H9 (cell line): ENCODE results near the gene RASGRF2. TPM values are rescaled to one million over a fixed set of nuclear protein-coding genes. Genes with fewer than 3 reads are reported as not detected.

Experiments used
- DNase-seq: peaks from one replicate; pipeline ENCODE4 v3.0.0-alpha.2; 2017
- H2AFZ ChIP-seq: one replicate; pipeline ENCODE4 v1.6.1; 2013; ENCODE audit warnings: mild to moderate bottlenecking, low read length, control low read depth, moderate library complexity
- H2AK5ac ChIP-seq: 2 replicates; pipeline ENCODE4 v1.6.1; 2013; ENCODE audit warnings: low read length, control low read depth, mixed read lengths; ENCODE audit not compliant: insufficient read length
- H2BK120ac ChIP-seq: one replicate; pipeline ENCODE4 v1.6.1; 2013; ENCODE audit warnings: low read depth, mild to moderate bottlenecking, low read length, control low read depth, inconsistent platforms; ENCODE audit not compliant: poor library complexity, severe bottlenecking
- H2BK12ac ChIP-seq: 2 replicates; pipeline ENCODE4 v1.6.1; 2013; ENCODE audit warnings: low read length, control low read depth, mixed read lengths, low read depth; ENCODE audit not compliant: insufficient read length
- H2BK15ac ChIP-seq: 2 replicates; pipeline ENCODE4 v1.6.1; 2013; ENCODE audit warnings: low read depth, low read length, control low read depth
- H2BK20ac ChIP-seq: one replicate; pipeline ENCODE4 v1.6.1; 2013; ENCODE audit warnings: low read depth, mild to moderate bottlenecking, low read length, control low read depth, inconsistent platforms; ENCODE audit not compliant: poor library complexity, severe bottlenecking
- H2BK5ac ChIP-seq: 2 replicates; pipeline ENCODE4 v1.6.1; 2013; ENCODE audit warnings: low read length, control low read depth, mixed read lengths; ENCODE audit not compliant: insufficient read length
- H3K14ac ChIP-seq: 2 replicates; pipeline ENCODE4 v1.6.1; 2013; ENCODE audit warnings: low read length, control low read depth; ENCODE audit not compliant: insufficient read depth
- H3K18ac ChIP-seq: 2 replicates; pipeline ENCODE4 v1.6.1; 2013; ENCODE audit warnings: low read depth, mild to moderate bottlenecking, mixed read lengths, low read length, control low read depth; ENCODE audit not compliant: insufficient read length
- H3K23ac ChIP-seq: 2 replicates; pipeline ENCODE4 v1.6.1; 2013; ENCODE audit warnings: low read length, control low read depth, mixed read lengths, low read depth; ENCODE audit not compliant: insufficient read length
- H3K23me2 ChIP-seq: 2 replicates; pipeline ENCODE4 v1.6.1; 2013; ENCODE audit warnings: low read depth, mild to moderate bottlenecking, mixed read lengths, low read length, control low read depth; ENCODE audit not compliant: insufficient read length, poor library complexity, severe bottlenecking
- H3K27ac ChIP-seq: 2 replicates; pipeline ENCODE4 v1.5.1; 2013; ENCODE audit warnings: low read length, control low read depth, mixed read lengths, low read depth; ENCODE audit not compliant: insufficient read length
- H3K27me3 ChIP-seq: 2 replicates; pipeline ENCODE4 v1.6.1; 2013; ENCODE audit warnings: low read length, control low read depth, inconsistent platforms; ENCODE audit not compliant: insufficient read depth
- H3K4ac ChIP-seq: 2 replicates; pipeline ENCODE4 v1.6.1; 2013; ENCODE audit warnings: low read depth, mild to moderate bottlenecking, control low read depth, inconsistent platforms, low read length, moderate library complexity
- H3K4me1 ChIP-seq: 2 replicates; pipeline ENCODE4 v1.6.1; 2013; ENCODE audit warnings: low read length, control low read depth, inconsistent platforms; ENCODE audit not compliant: insufficient read depth
- H3K4me2 ChIP-seq: 2 replicates; pipeline ENCODE4 v1.6.1; 2013; ENCODE audit warnings: low read length, control low read depth, mixed read lengths; ENCODE audit not compliant: insufficient read length, insufficient read depth
- H3K56ac ChIP-seq: 2 replicates; pipeline ENCODE4 v1.6.1; 2013; ENCODE audit warnings: low read depth, mild to moderate bottlenecking, mixed read lengths, low read length, control low read depth; ENCODE audit not compliant: insufficient read length
- H3K79me1 ChIP-seq: 2 replicates; pipeline ENCODE4 v1.6.1; 2013; ENCODE audit warnings: low read depth, mild to moderate bottlenecking, moderate library complexity, low read length, control low read depth, inconsistent platforms; ENCODE audit not compliant: insufficient read depth, poor library complexity, severe bottlenecking
- H3K79me2 ChIP-seq: 2 replicates; pipeline ENCODE4 v1.6.1; 2013; ENCODE audit warnings: low read length, control low read depth, inconsistent platforms; ENCODE audit not compliant: insufficient read depth
- H3K9ac ChIP-seq: 2 replicates; pipeline ENCODE4 v1.6.1; 2013; ENCODE audit warnings: low read length, control low read depth, mixed read lengths; ENCODE audit not compliant: insufficient read length; ENCODE audit errors: extremely low read depth
- H3K9me3 ChIP-seq: one replicate; pipeline ENCODE4 v1.6.1; 2013; ENCODE audit warnings: low read depth, low read length, inconsistent platforms; ENCODE audit not compliant: control insufficient read depth
- H3T11ph ChIP-seq: one replicate; pipeline ENCODE4 v1.6.1; 2013; ENCODE audit warnings: mild to moderate bottlenecking, low read length, control low read depth, inconsistent platforms
- H4K20me1 ChIP-seq: one replicate; pipeline ENCODE4 v1.6.1; 2013; ENCODE audit not compliant: control insufficient read depth, insufficient read length, insufficient read depth
- H4K5ac ChIP-seq: 2 replicates; pipeline ENCODE4 v1.6.1; 2013; ENCODE audit warnings: low read depth, mild to moderate bottlenecking, mixed read lengths, low read length, control low read depth; ENCODE audit not compliant: insufficient read length
- H4K8ac ChIP-seq: replicated peaks from 2 replicates; pipeline ENCODE4 v1.6.1; 2013; ENCODE audit warnings: low read length, control low read depth, mixed read lengths, low read depth; ENCODE audit not compliant: insufficient read length
- H4K91ac ChIP-seq: 2 replicates; pipeline ENCODE4 v1.6.1; 2013; ENCODE audit warnings: low read depth, mild to moderate bottlenecking, moderate library complexity, mixed read lengths, low read length, control low read depth; ENCODE audit not compliant: insufficient read length
- H3K27ac Mint-ChIP-seq, 3 experiments: 2 replicates in 2 of 3; 3 replicates in 1 of 3; pipeline ENCODE4 v1.8.0; 2020 to 2021; ENCODE audit warnings: mixed read lengths in 3 of 3, mild to moderate bottlenecking in 1 of 3, moderate library complexity in 1 of 3
- H3K27me3 Mint-ChIP-seq: 2 replicates; pipeline ENCODE4 v1.8.0; 2021; ENCODE audit warnings: low read depth, mild to moderate bottlenecking, moderate library complexity, mixed read lengths
- H3K36me3 Mint-ChIP-seq, 3 experiments: 2 replicates in 2 of 3; 3 replicates in 1 of 3; pipeline ENCODE4 v1.8.0; 2020 to 2021; ENCODE audit warnings: low read depth in 3 of 3, mixed read lengths in 3 of 3; ENCODE audit not compliant: insufficient read depth in 1 of 3
- H3K4me1 Mint-ChIP-seq, 2 experiments: 2 replicates each; pipeline ENCODE4 v1.8.0; 2020; ENCODE audit warnings: mixed read lengths in 2 of 2
- H3K4me3 Mint-ChIP-seq, 2 experiments: 2 replicates in 1 of 2; 3 replicates in 1 of 2; pipeline ENCODE4 v1.8.0; 2020 to 2021; ENCODE audit warnings: mild to moderate bottlenecking in 2 of 2, mixed read lengths in 2 of 2, moderate library complexity in 1 of 2
- H3K9me3 Mint-ChIP-seq, 2 experiments: 2 replicates in 1 of 2; 3 replicates in 1 of 2; pipeline ENCODE4 v1.8.0; 2020; ENCODE audit warnings: mild to moderate bottlenecking in 2 of 2, mixed read lengths in 2 of 2, moderate library complexity in 1 of 2
- WGBS: extraction: QIAGEN DNeasy Blood & Tissue Kit; methylation state at CpG from one replicate; pipeline ENCODE4 v1.1.7; 2013; ENCODE audit warnings: missing lambda C conversion rate, low lambda C conversion rate, mixed read lengths; ENCODE audit not compliant: insufficient read length; ENCODE audit errors: extremely low coverage; 5-methylcytosine and 5-hydroxymethylcytosine counted together
- total RNA-seq: library from RNA; stranded (reverse); gene quantifications from 2 replicates; pipeline ENCODE4 v1.2.1, GENCODE V29; 2021
- TF ChIP-seq, protein P1 (sequence below): fragments of 200-600 bp; sonication (generic); conservative IDR thresholded peaks from 3 replicates; pipeline ENCODE4 v1.8.0; 2021; ENCODE audit warnings: antibody characterized with exemption, mild to moderate bottlenecking

The RASGRF2 gene
- total RNA-seq, 1 experiment from 2014 or later, result 13.5 TPM

DNA sequence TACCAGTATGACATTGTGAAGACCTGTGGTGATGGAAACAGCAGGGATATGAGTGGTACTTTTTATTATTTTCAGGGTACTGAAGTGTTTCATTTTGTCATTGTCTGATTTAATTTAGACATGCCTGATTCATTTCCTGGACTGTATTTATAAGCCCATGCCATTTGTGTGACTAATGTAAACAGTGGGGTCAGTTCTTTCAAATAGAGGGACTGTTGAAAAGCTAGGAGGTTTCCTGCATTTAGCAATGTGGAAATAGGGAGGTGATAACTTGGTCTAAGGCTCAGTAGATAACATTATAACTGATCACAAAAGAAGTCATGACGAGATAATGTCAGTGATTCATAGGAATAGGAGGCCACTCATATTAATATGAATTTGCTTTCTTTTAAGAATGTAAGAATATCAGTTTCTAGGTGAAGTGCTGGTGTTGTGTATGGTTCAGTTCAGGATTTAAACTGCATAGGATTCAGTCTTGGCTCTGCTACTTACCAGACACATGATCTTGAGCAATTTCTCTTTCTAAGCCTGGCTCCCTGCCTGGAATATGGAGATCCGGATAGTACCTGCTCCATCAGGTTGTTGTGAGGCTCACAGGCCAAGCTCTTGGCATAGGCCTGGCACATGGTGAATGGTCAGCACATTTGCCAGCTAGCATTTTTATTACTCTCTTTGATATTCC, 7.5 kb downstream of the RASGRF2 start:
- no peak overlapping the region for H3K27ac ChIP-seq
- no peak overlapping the region for H3K27ac Mint-ChIP-seq
- no peak overlapping the region for H3K56ac ChIP-seq
- TF ChIP-seq, protein P1, sequence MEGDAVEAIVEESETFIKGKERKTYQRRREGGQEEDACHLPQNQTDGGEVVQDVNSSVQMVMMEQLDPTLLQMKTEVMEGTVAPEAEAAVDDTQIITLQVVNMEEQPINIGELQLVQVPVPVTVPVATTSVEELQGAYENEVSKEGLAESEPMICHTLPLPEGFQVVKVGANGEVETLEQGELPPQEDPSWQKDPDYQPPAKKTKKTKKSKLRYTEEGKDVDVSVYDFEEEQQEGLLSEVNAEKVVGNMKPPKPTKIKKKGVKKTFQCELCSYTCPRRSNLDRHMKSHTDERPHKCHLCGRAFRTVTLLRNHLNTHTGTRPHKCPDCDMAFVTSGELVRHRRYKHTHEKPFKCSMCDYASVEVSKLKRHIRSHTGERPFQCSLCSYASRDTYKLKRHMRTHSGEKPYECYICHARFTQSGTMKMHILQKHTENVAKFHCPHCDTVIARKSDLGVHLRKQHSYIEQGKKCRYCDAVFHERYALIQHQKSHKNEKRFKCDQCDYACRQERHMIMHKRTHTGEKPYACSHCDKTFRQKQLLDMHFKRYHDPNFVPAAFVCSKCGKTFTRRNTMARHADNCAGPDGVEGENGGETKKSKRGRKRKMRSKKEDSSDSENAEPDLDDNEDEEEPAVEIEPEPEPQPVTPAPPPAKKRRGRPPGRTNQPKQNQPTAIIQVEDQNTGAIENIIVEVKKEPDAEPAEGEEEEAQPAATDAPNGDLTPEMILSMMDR, result no peak
- H3K79me1 ChIP-seq, result no peaks in the 10 kb centered on the region
- no peak overlapping the region for H3K14ac ChIP-seq
- no peak overlapping the region for H3K18ac ChIP-seq
- peaks cover 5% of the 10 kb centered on the region; the same call in 1 of the 2 replicates for H3K4me1 ChIP-seq
- H2BK15ac ChIP-seq, result no peak overlapping the region
- no peak overlapping the region for H2AFZ ChIP-seq
- H2BK12ac ChIP-seq, result no peak overlapping the region
- H3K4me3 Mint-ChIP-seq, result no peak overlapping the region
- H3K9me3 Mint-ChIP-seq, result no peaks in the 10 kb centered on the region
- H2BK5ac ChIP-seq, result no peak overlapping the region
- H3T11ph ChIP-seq, result no peak overlapping the region
- H3K4me2 ChIP-seq, result no peak overlapping the region
- H4K91ac ChIP-seq, result no peak overlapping the region
- H3K27me3 ChIP-seq, result no peaks in the 10 kb centered on the region; the same call in 1 of the 2 replicates
- peaks cover 9% of the 10 kb centered on the region; the same call in 1 of the 2 replicates for H3K79me2 ChIP-seq
- WGBS, result no CpG with 5 or more reads among the region's 2 CpGs
- no peak overlapping the region for H3K4ac ChIP-seq
- DNase-seq, result no peak
- no peak overlapping the region for H4K8ac ChIP-seq
- no peak overlapping the region for H3K9ac ChIP-seq
- H3K36me3 Mint-ChIP-seq, result no peaks in the 10 kb centered on the region
- H3K23me2 ChIP-seq, result no peaks in the 10 kb centered on the region
- H3K9me3 ChIP-seq, result no peaks in the 10 kb centered on the region
- H2BK120ac ChIP-seq, result no peak overlapping the region
- no peak overlapping the region for H4K5ac ChIP-seq
- H3K23ac ChIP-seq, result no peak overlapping the region
- H2AK5ac ChIP-seq, result no peak overlapping the region
- no peaks in the 10 kb centered on the region for H4K20me1 ChIP-seq
- no peaks in the 10 kb centered on the region; the same call in 1 of the 2 replicates for H3K27me3 Mint-ChIP-seq
- H2BK20ac ChIP-seq, result no peak overlapping the region
- H3K4me1 Mint-ChIP-seq, result peaks cover 23 to 32% of the 10 kb centered on the region in 2 experiments
